Metanephros (tissue), 1 donor: ENCODE results near the gene TTK. TPM values are rescaled to one million over a fixed set of nuclear protein-coding genes. Genes with fewer than 3 reads are reported as not detected.

Experiments
- total RNA-seq: library from RNA; depleted of rRNA; stranded (reverse); fragments of >200 nt; gene quantifications from one replicate; pipeline ENCODE4 v1.2.3, GENCODE V29; 2014

Gene TTK
- total RNA-seq = 8.5 TPM

DNA sequence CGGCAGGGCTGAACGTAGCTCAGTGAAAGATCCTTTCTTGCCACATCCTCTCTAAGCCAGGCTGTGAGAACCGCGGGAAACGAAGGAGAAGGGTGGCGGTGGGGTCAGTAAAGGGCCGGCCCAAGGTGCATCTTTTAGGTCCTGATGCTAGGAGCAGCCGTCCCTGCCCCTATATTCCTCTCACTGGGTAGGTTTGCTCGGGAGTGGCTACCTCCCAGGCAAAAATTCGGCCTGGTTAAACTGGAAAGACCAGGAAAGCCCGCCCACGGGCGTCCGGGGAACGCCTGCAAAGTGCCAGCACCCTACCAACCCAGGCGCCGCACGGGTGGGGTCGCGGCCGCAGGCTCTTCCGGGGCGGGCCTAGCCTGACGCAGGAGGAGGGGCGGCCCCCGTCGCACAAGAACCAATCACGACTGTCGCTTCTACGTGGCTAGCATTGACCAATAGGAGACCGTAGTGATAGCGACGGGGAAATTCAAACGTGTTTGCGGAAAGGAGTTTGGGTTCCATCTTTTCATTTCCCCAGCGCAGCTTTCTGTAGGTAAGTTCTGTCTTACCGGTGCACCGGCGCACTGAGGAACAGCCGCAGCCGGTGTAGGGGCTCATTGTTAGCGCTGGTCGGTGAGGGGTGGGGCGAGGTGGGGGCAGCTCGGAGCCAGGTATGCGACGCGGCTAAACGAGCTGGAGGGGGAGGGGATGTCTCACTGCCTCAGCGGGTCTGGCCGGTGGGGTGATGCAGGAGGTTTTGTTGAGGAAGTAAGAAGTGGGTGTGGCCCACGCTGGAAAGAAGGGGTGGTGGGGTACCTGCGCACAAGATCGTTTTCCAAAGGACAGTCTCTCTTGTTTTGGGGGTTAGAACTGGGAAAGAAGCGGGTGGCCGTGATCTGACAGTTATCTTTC lies at the start of gene TTK:
TSS of gene TTK (plus strand) at position 477 of the 900 bp plus-strand sequence. CDS start 1,195 bp downstream, outside the sequence.

Other genes starting within 250 kb of the TTK start
- 2.3 TPM for gene ELOVL4, start 57.1 kb upstream of the TTK start, total RNA-seq
- gene BCKDHB, start 102.0 kb downstream of the TTK start, total RNA-seq = 44.6 TPM